HepG2 (cell line): ENCODE measurements around the gene LRBA. TPM values are rescaled to one million over a fixed set of nuclear protein-coding genes. Genes with fewer than 3 reads are reported as not detected.

ENCODE experiments used
- ATAC-seq: fragments of 200-7000 bp; cut with Tn5 transposase; 3 replicates; pipeline ENCODE4 v1.9.1; 2020; ENCODE audit warnings: mild to moderate bottlenecking, moderate library complexity
- BruUV-seq: library from RNA; stranded (reverse); fragments of 400-500 nt; replicated peaks from 2 replicates; lab custom pipeline; 2021; lab: Mats Ljungman, UMichigan
- CTCF ChIA-PET: fragments of 300-600 bp; formaldehyde crosslinking; extraction: SDS; loops from one replicate; lab custom pipeline; 2021; ENCODE audit warnings: low total read pairs, inconsistent platforms, low intra/inter-chr PET ratio; lab: Yijun Ruan, JAX
- POLR2A ChIA-PET: fragments of 350-600 bp; sonication (Branson Sonifier 250); formaldehyde crosslinking; loops from one replicate; lab custom pipeline; 2020; ENCODE audit warnings: antibody characterized with exemption, inconsistent platforms; lab: Yijun Ruan, JAX
- DNase-seq: peaks from one replicate; pipeline ENCODE4 v3.0.0-alpha.2; 2015; ENCODE audit warnings: low spot score
- FAIRE-seq: peaks from 3 replicates; lab custom pipeline; 2011; peaks lifted over from hg19 to GRCh38; lab: Jason Lieb, UNC
- H2AFZ ChIP-seq: one replicate; pipeline ENCODE4 v1.6.1; 2011; ENCODE audit warnings: low read length, inconsistent platforms
- H3K27ac ChIP-seq: fragments of 300-600 bp; 3 replicates; pipeline ENCODE4 v1.8.0; 2011; ENCODE audit warnings: mixed run types, mild to moderate bottlenecking, mixed read lengths, low read length, inconsistent platforms; ENCODE audit not compliant: insufficient read depth; ENCODE audit errors: extremely low read length
- H3K27me3 ChIP-seq, 2 experiments: fragments of 200-600 bp in 1 of 2; 2 replicates in 1 of 2; 3 replicates in 1 of 2; pipeline versions ENCODE4 v1.6.0 to v1.8.0; 2011; ENCODE audit warnings: low read length in 2 of 2, mild to moderate bottlenecking in 2 of 2, moderate library complexity in 2 of 2, inconsistent platforms in 1 of 2; ENCODE audit not compliant: insufficient read depth in 2 of 2, control insufficient read depth in 1 of 2
- H3K36me3 ChIP-seq, 2 experiments: fragments of 200-600 bp in 1 of 2; replicated peaks in 1 of 2; 2 replicates in 1 of 2; 3 replicates in 1 of 2; pipeline versions ENCODE4 v1.5.1 to v1.8.0; 2011; ENCODE audit warnings: low read length in 2 of 2, inconsistent platforms in 1 of 2; ENCODE audit not compliant: insufficient read depth in 2 of 2, control insufficient read depth in 1 of 2
- H3K4me1 ChIP-seq: 2 replicates; pipeline ENCODE4 v1.5.1; 2012; ENCODE audit warnings: low read length, inconsistent platforms; ENCODE audit not compliant: insufficient read depth
- H3K4me2 ChIP-seq: 2 replicates; pipeline ENCODE4 v1.6.0; 2011; ENCODE audit warnings: low read depth, low read length, inconsistent platforms
- H3K4me3 ChIP-seq, 3 experiments: fragments of 200-600 bp in 1 of 3; sonication (generic), shearing (Covaris generic) in 1 of 3; replicated peaks in 1 of 3; 2 replicates each; pipeline ENCODE4 v1.5.1; 2011 to 2016; ENCODE audit warnings: low read length in 3 of 3, inconsistent platforms in 2 of 3, low read depth in 2 of 3, mild to moderate bottlenecking in 2 of 3, control low read depth in 1 of 3, mixed read lengths in 1 of 3; ENCODE audit not compliant: insufficient read depth in 1 of 3
- H3K79me2 ChIP-seq: one replicate; pipeline ENCODE4 v1.6.1; 2011; ENCODE audit warnings: low read length, inconsistent platforms; ENCODE audit not compliant: insufficient read depth
- H3K9ac ChIP-seq: 2 replicates; pipeline ENCODE4 v1.6.0; 2011; ENCODE audit warnings: mild to moderate bottlenecking, low read depth, low read length, inconsistent platforms; ENCODE audit not compliant: insufficient read depth
- H3K9me3 ChIP-seq: 2 replicates; pipeline ENCODE4 v1.5.1; 2012; ENCODE audit warnings: mild to moderate bottlenecking, low read length
- H4K20me1 ChIP-seq: 2 replicates; pipeline ENCODE4 v1.6.0; 2011; ENCODE audit warnings: inconsistent platforms, mild to moderate bottlenecking, low read length, moderate library complexity; ENCODE audit not compliant: insufficient read depth
- ARHGAP35 ChIP-seq: sonication (generic); formaldehyde crosslinking; IDR thresholded peaks from 2 replicates; pipeline ENCODE4 v1.9.0; 2022; ENCODE audit warnings: mild to moderate bottlenecking, inconsistent platforms, moderate library complexity, missing genetic modification reagents, borderline replicate concordance
- FOXO4 ChIP-seq: sonication (generic); formaldehyde crosslinking; conservative IDR thresholded peaks from 2 replicates; pipeline ENCODE4 v1.8.1; 2023; ENCODE audit warnings: missing genetic modification reagents
- HMG20B ChIP-seq: conservative IDR thresholded peaks from 2 replicates; pipeline ENCODE4 v1.6.1; 2016; ENCODE audit warnings: missing genetic modification reagents, missing compliant biosample characterization
- HNF1A ChIP-seq, 2 experiments: sonication (generic) in 1 of 2; formaldehyde crosslinking in 1 of 2; IDR thresholded peaks; 2 replicates each; pipeline versions ENCODE4 v1.4.0 to v1.6.1; 2016 to 2020; ENCODE audit warnings: borderline replicate concordance in 1 of 2, low read depth in 1 of 2, mild to moderate bottlenecking in 1 of 2, missing genetic modification reagents in 1 of 2
- MAFF ChIP-seq: IDR thresholded peaks from 2 replicates; pipeline ENCODE4 v1.6.1; 2011; ENCODE audit warnings: low read depth, low read length, improper control_type of control experiment
- RFX5 ChIP-seq: IDR thresholded peaks from 2 replicates; pipeline ENCODE4 v1.6.1; 2011; ENCODE audit warnings: low read depth, low read length, improper control_type of control experiment
- ZNF180 ChIP-seq: sonication (generic); formaldehyde crosslinking; IDR thresholded peaks from 2 replicates; pipeline ENCODE4 v1.4.0; 2020; ENCODE audit warnings: low read depth, missing genetic modification reagents, borderline replicate concordance
- ZNF256 ChIP-seq: sonication (generic); formaldehyde crosslinking; conservative IDR thresholded peaks from 2 replicates; pipeline ENCODE4 v1.4.0; 2020; ENCODE audit warnings: missing genetic modification reagents
- ZNF720 ChIP-seq: sonication (generic); formaldehyde crosslinking; IDR thresholded peaks from 2 replicates; pipeline ENCODE4 v1.4.0; 2020; ENCODE audit warnings: missing genetic modification reagents
- ZNF777 ChIP-seq: sonication (generic); formaldehyde crosslinking; IDR thresholded peaks from 2 replicates; pipeline ENCODE4 v1.4.0; 2020; ENCODE audit warnings: missing genetic modification reagents
- ZNF790 ChIP-seq: sonication (generic); formaldehyde crosslinking; IDR thresholded peaks from 2 replicates; pipeline ENCODE4 v1.8.0; 2022; ENCODE audit warnings: missing genetic modification reagents, mild to moderate bottlenecking, borderline replicate concordance
- ZSCAN12 ChIP-seq: sonication (generic); formaldehyde crosslinking; IDR thresholded peaks from 2 replicates; pipeline ENCODE4 v1.9.0; 2021; ENCODE audit warnings: mild to moderate bottlenecking, missing genetic modification reagents
- WGBS: methylation state at CpG from one replicate; pipeline ENCODE4 v1.1.6; 2017; ENCODE audit warnings: low lambda C conversion rate; 5-methylcytosine and 5-hydroxymethylcytosine counted together
- in situ Hi-C: cut with HindIII; loops from 2 replicates; pipeline ENCODE4 v1.10.0; 2017; ENCODE audit warnings: low pct_unique_long_range_greater_than_20kb; ENCODE audit not compliant: extremely low pct_ligation_motif_present
- intact Hi-C: fragments of 100-400 bp; cut with micrococcal nuclease; formaldehyde crosslinking; loops from one replicate; pipeline ENCODE4 v1.10.0; 2022; ENCODE audit not compliant: unreplicated experiment
- polyA plus RNA-seq, 8 experiments: library from polyadenylated mRNA; depleted of rRNA in 3 of 8; stranded (reverse) in 7 of 8; unstranded in 1 of 8; fragments of >200 nt; fragmentation: Illumina TruSeq in 4 of 8; extraction: Trizol in 4 of 8; gene quantifications; 2 replicates each; pipeline versions ENCODE4 v1.2.1 to v1.2.3, GENCODE V29; 2011 to 2016; ENCODE audit warnings: low read depth in 4 of 8, missing spikeins in 1 of 8, mixed read lengths in 1 of 8; ENCODE audit not compliant: insufficient read depth in 1 of 8
- total RNA-seq, 5 experiments: library from RNA; depleted of rRNA; stranded (reverse); fragments of >200 nt; fragmentation: Illumina TruSeq; extraction: Trizol; gene quantifications; 2 replicates each; pipeline ENCODE4 v1.2.3, GENCODE V29; 2016; ENCODE audit warnings: low read depth in 1 of 5

The LRBA gene
- total and polyA plus RNA-seq, 2 of the 13 experiments (the other 11 are each of a cell fraction or from before 2014, with no cell fraction given): 21.0 to 37.2 TPM

DNA sequence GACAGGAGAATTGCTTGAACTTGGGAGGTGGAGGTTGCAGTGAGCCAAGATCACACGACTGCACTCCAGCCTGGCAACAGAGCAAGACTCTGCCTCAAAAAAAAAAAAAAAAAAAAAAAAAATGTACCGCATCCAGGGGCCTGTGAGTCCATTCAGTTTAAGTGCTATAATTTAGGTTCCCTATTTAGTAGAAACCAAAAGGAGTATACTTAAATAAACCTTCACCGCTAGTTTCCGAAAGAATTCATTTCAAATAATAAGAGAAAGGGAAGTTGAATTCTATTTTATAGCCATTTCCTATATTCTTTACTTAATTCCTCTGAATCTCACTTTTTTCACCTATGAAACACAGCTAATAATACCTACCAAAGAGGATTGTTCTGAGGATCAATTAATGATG is 20.8 kb upstream of the LRBA start:
- Histone ChIP-seq H3K4me2 (no peak overlapping the region), H3K9ac (no peak overlapping the region), H4K20me1 (no peaks in the 10 kb centered on the region), H3K27ac (no peak overlapping the region), H3K4me1 (peaks cover 23% of the 10 kb centered on the region), H3K9me3 (no peaks in the 10 kb centered on the region), H2AFZ (no peak overlapping the region), H3K4me3 (no peak overlapping the region), H3K36me3 (no peaks in the 10 kb centered on the region), H3K27me3 (no peaks in the 10 kb centered on the region), H3K79me2 (no peaks in the 10 kb centered on the region)
- ATAC-seq: no peak
- intact Hi-C loops: no loop called here
- BruUV-seq: no TSS peak
- FAIRE-seq: no peak
- POLR2A ChIA-PET: no interaction called here
- no peak for DNase-seq
- CTCF ChIA-PET: no interaction called here
- in situ Hi-C loops: no loop called here
- WGBS: 68% methylated on average over 4 of the region's 4 CpGs
- TF ChIP-seq ZNF790 (CRISPR knock-in tag) (no peak), ZNF720 (CRISPR knock-in tag) (no peak), ARHGAP35 (no peak), ZNF777 (CRISPR knock-in tag) (no peak), ZSCAN12 (no peak), RFX5 (no peak), HNF1A (IDR thresholded peaks at IDR 0.05; ENCODE audit: low read depth) (no peak), HNF1A (CRISPR knock-in tag; IDR thresholded peaks at IDR 0.05; ENCODE audit: borderline replicate concordance) (no peak), FOXO4 (no peak), HMG20B (no peak), MAFF (no peak), ZNF180 (CRISPR knock-in tag) (no peak), ZNF256 (CRISPR knock-in tag) (no peak)
